HEK293T (cell line): ENCODE data around the gene KIF13A.

Experiments
- ARNT ChIP-seq: fragments of 450-650 bp; IDR thresholded peaks from 2 replicates; pipeline ENCODE4 v1.6.1; 2017; ENCODE audit warnings: mild to moderate bottlenecking
- FOXK2 ChIP-seq: fragments of 450-650 bp; IDR thresholded peaks from 2 replicates; pipeline ENCODE4 v1.6.1; 2016; ENCODE audit warnings: mild to moderate bottlenecking
- FOXM1 ChIP-seq: fragments of 450-650 bp; IDR thresholded peaks from 2 replicates; pipeline ENCODE4 v1.6.1; 2017; ENCODE audit warnings: mild to moderate bottlenecking, borderline replicate concordance
- SP1 ChIP-seq: fragments of 450-650 bp; IDR thresholded peaks from 2 replicates; pipeline ENCODE4 v1.6.1; 2017

- TF ChIP-seq FOXM1 (no peak), ARNT (no peak), SP1 (no peak), FOXK2 (no peak)
Measured at GRCh38 chr6:17850281-17850680, 137.2 kb downstream of the KIF13A start.
